ENCODE data around the gene ECM2. TPM values are rescaled to one million over a fixed set of nuclear protein-coding genes. Genes with fewer than 3 reads are reported as not detected.

Gene ECM2
- total RNA-seq, 1 experiment from 2014 or later = not detected

- H3K27me3 ChIP-seq = no peaks in the 10 kb centered on the region
- DNase-seq = no peak
- no peak overlapping the region for H3K4me3 ChIP-seq
- no peaks in the 10 kb centered on the region for H3K4me1 ChIP-seq
- no peak overlapping the region for H3K27ac ChIP-seq
- no peaks in the 10 kb centered on the region for H3K36me3 ChIP-seq
- H3K9me3 ChIP-seq (replicated peaks) = no peaks in the 10 kb centered on the region
Observed at GRCh38 chr9:92478783-92479182, 57.0 kb downstream of the ECM2 start.

- no peaks in the 10 kb centered on the region for H3K4me1 ChIP-seq
- no peak for DNase-seq
- no peaks in the 10 kb centered on the region for H3K9me3 ChIP-seq (replicated peaks)
- H3K4me3 ChIP-seq = no peak overlapping the region
- no peaks in the 10 kb centered on the region for H3K36me3 ChIP-seq
- no peak overlapping the region for H3K27ac ChIP-seq
- H3K27me3 ChIP-seq = no peaks in the 10 kb centered on the region
Observed at GRCh38 chr9:92476962-92477361, 58.8 kb downstream of the ECM2 start.

- Histone ChIP-seq H3K4me1 (no peaks in the 10 kb centered on the region), H3K27me3 (no peaks in the 10 kb centered on the region), H3K9me3 (replicated peaks) (no peaks in the 10 kb centered on the region), H3K27ac (no peak overlapping the region), H3K4me3 (no peak overlapping the region), H3K36me3 (no peaks in the 10 kb centered on the region)
- DNase-seq = no peak
Observed at GRCh38 chr9:92474587-92474986, 61.2 kb downstream of the ECM2 start.

- Histone ChIP-seq H3K9me3 (replicated peaks) (no peaks in the 10 kb centered on the region), H3K4me1 (no peaks in the 10 kb centered on the region), H3K36me3 (no peaks in the 10 kb centered on the region), H3K27me3 (no peaks in the 10 kb centered on the region), H3K4me3 (no peak overlapping the region), H3K27ac (no peak overlapping the region)
- DNase-seq = no peak
Observed at GRCh38 chr9:92468206-92468605, 67.6 kb downstream of the ECM2 start.

- H3K4me3 ChIP-seq = no peak overlapping the region
- no peaks in the 10 kb centered on the region for H3K27me3 ChIP-seq
- no peaks in the 10 kb centered on the region for H3K4me1 ChIP-seq
- H3K27ac ChIP-seq = no peak overlapping the region
- DNase-seq = no peak
- no peaks in the 10 kb centered on the region for H3K9me3 ChIP-seq (replicated peaks)
- no peaks in the 10 kb centered on the region for H3K36me3 ChIP-seq
Observed at GRCh38 chr9:92467511-92467910, 68.3 kb downstream of the ECM2 start.

GRCh38 chr9:92467041-92467440, 68.7 kb downstream of the ECM2 start:
- no peak overlapping the region for H3K27ac ChIP-seq
- no peaks in the 10 kb centered on the region for H3K4me1 ChIP-seq
- DNase-seq = no peak
- no peaks in the 10 kb centered on the region for H3K36me3 ChIP-seq
- H3K4me3 ChIP-seq = no peak overlapping the region
- no peaks in the 10 kb centered on the region for H3K9me3 ChIP-seq (replicated peaks)
- H3K27me3 ChIP-seq = no peaks in the 10 kb centered on the region

- H3K9me3 ChIP-seq (replicated peaks) = no peaks in the 10 kb centered on the region
- H3K36me3 ChIP-seq = no peaks in the 10 kb centered on the region
- no peaks in the 10 kb centered on the region for H3K4me1 ChIP-seq
- no peaks in the 10 kb centered on the region for H3K27me3 ChIP-seq
- H3K27ac ChIP-seq = no peak overlapping the region
- DNase-seq = no peak
- H3K4me3 ChIP-seq = no peak overlapping the region
Observed at GRCh38 chr9:92463984-92464383, 71.8 kb downstream of the ECM2 start.

- no peak for DNase-seq
- no peaks in the 10 kb centered on the region for H3K4me1 ChIP-seq
- H3K9me3 ChIP-seq (replicated peaks) = no peaks in the 10 kb centered on the region
- H3K27me3 ChIP-seq = no peaks in the 10 kb centered on the region
- no peak overlapping the region for H3K4me3 ChIP-seq
- no peaks in the 10 kb centered on the region for H3K36me3 ChIP-seq
- H3K27ac ChIP-seq = no peak overlapping the region
Observed at GRCh38 chr9:92463387-92463786, 72.4 kb downstream of the ECM2 start.

GRCh38 chr9:92457576-92457975, 78.2 kb downstream of the ECM2 start:
- no peaks in the 10 kb centered on the region for H3K4me1 ChIP-seq
- no peaks in the 10 kb centered on the region for H3K36me3 ChIP-seq
- H3K4me3 ChIP-seq = no peak overlapping the region
- H3K27ac ChIP-seq = no peak overlapping the region
- H3K9me3 ChIP-seq (replicated peaks) = no peaks in the 10 kb centered on the region
- H3K27me3 ChIP-seq = no peaks in the 10 kb centered on the region
- no peak for DNase-seq

- H3K27ac ChIP-seq = no peak overlapping the region
- peak in 1 of 2 experiments; percentile 14 for DNase-seq
- no peak overlapping the region for H3K4me3 ChIP-seq
- H3K36me3 ChIP-seq = no peaks in the 10 kb centered on the region
- no peaks in the 10 kb centered on the region for H3K27me3 ChIP-seq
- H3K4me1 ChIP-seq = no peaks in the 10 kb centered on the region
- H3K9me3 ChIP-seq (replicated peaks) = no peaks in the 10 kb centered on the region
Observed at GRCh38 chr9:92455217-92455616, 80.6 kb downstream of the ECM2 start.

- no peak for DNase-seq
- Histone ChIP-seq H3K36me3 (no peaks in the 10 kb centered on the region), H3K4me3 (no peak overlapping the region), H3K27me3 (no peaks in the 10 kb centered on the region), H3K4me1 (no peaks in the 10 kb centered on the region), H3K27ac (no peak overlapping the region), H3K9me3 (replicated peaks) (no peaks in the 10 kb centered on the region)
Observed at GRCh38 chr9:92446536-92446935, 89.3 kb downstream of the ECM2 start.

Other genes with a start within 250 kb of the ECM2 start
- gene IARS1, start 242.3 kb downstream of the ECM2 start, total RNA-seq (2014; rRNA removed; shearing (Covaris generic)) = 248 and 274 TPM in 2 replicates
- gene NOL8, start 210.6 kb downstream of the ECM2 start, total RNA-seq (2014; rRNA removed; shearing (Covaris generic)) = 47.9 and 60.6 TPM in 2 replicates
- gene CENPP, start 210.0 kb downstream of the ECM2 start, total RNA-seq (2014; rRNA removed; shearing (Covaris generic)) = 22.6 and 24.2 TPM in 2 replicates
- not detected in 2 replicates for gene OGN, start 131.4 kb downstream of the ECM2 start, total RNA-seq (2014; rRNA removed; shearing (Covaris generic))
- gene OMD, start 111.5 kb downstream of the ECM2 start, total RNA-seq (2014; rRNA removed; shearing (Covaris generic)) = 0.08 TPM in 1 of 2 replicates, not detected in the other
- 0.06 TPM in 1 of 2 replicates, not detected in the other for gene ASPN, start 53.5 kb downstream of the ECM2 start, total RNA-seq (2014; rRNA removed; shearing (Covaris generic))
- gene IPPK, start 134.1 kb upstream of the ECM2 start, total RNA-seq (2014; rRNA removed; shearing (Covaris generic)) = 15.8 and 16.7 TPM in 2 replicates
- gene BICD2, start 228.8 kb upstream of the ECM2 start, total RNA-seq (2014; rRNA removed; shearing (Covaris generic)) = 64.6 and 65.1 TPM in 2 replicates